GM12891 (cell line): ENCODE measurements around the gene TEX9.

Experiments
- POLR2A ChIP-seq: IDR thresholded peaks from 2 replicates; pipeline ENCODE4 v1.6.1; 2011; ENCODE audit warnings: low read depth, low read length, control low read depth
- POLR2AphosphoS5 ChIP-seq: IDR thresholded peaks from 2 replicates; pipeline ENCODE4 v1.6.1; 2011; ENCODE audit warnings: low read depth, low read length, control low read depth
- TAF1 ChIP-seq: IDR thresholded peaks from 2 replicates; pipeline ENCODE4 v1.6.1; 2011; ENCODE audit warnings: low read depth, low read length, control low read depth

GRCh38 chr15:56346414-56346813, 18.8 kb upstream of the TEX9 start:
- no peak for TF ChIP-seq POLR2AphosphoS5
- TF ChIP-seq POLR2A, result no peak
- no peak for TF ChIP-seq TAF1
